HCEC 1CT (cell line): ENCODE results near the gene PRPF38B.
"Not testable (repeated sequence)": the region's sequence is repeated elsewhere in the genome, so short reads cannot be mapped to it uniquely, and the experiment has no call there.

Experiments used
- DNase-seq: peaks from one replicate; pipeline ENCODE4 v3.0.0-alpha.2; 2017

The PRPF38B gene

DNA sequence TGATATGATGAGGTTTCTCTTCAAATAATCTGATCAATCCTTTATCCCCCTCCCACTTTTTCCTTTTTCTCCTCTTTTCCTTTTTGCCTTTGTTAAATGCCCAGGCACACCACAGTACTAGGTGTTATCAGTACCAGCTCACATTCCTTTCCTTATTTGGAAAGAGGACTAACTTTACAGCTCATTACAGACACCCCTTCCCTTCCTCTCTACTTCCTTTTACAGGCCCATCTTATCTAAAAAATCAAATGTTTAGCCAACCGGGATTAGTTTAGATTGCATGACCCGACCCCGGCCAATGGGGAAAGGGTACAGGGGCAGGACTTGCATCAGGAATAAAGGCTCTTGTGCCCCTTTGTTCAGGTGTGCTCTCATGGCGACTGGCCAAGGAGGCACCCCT lies 10.4 kb upstream of the PRPF38B start:
- not testable (repeated sequence) for DNase-seq

DNA sequence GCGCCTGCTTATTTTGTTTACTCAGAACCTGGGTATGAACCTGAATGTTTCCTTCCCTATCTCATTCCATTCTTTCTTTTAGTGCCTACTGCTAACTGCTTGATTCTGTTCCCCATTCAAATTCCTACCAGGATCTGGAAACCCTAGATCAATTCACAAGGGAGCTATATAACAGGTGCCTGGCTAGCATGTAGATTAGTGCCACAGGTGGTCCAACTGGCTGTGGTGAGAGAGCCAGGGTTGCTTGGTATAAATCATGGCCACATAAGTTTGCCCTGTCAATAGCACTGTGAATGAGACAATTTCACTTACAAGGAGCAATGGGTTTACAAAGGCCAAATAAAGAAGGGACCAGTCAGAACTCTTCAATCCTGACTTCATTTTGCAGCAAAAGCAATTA lies 6.6 kb upstream of the PRPF38B start:
- no peak for DNase-seq

DNA sequence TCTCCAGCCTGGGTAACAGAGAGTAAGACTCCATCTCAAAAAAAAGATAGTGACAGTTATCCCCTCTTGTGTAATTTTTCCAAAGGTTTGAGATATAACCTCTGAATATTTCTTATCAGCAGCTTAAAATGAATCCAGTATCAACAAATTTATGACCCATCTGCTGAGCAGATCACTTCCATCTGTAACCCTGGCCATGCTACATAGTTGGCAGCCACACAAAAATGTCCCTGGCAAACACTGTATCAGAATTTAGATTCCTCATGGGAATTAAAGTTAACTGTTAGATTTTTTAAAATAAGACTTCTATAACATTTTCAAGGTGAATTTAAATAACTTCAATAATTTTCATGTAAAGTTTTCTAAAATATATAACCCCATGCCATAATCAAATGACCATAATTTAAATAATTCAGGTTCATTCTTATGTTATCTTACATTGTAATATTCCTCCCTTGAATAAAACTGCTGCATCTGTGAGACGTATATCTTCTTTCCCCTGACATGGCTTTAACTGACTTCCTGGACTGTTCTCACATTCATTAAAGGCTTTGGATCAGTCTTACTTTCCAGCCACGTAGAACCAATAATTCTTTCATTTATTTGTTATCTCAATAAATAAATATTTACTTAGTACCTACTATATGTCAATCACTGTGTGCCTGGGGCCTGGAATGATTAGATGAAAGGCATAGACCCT lies 5.3 kb upstream of the PRPF38B start:
- peak; percentile 39 for DNase-seq

DNA sequence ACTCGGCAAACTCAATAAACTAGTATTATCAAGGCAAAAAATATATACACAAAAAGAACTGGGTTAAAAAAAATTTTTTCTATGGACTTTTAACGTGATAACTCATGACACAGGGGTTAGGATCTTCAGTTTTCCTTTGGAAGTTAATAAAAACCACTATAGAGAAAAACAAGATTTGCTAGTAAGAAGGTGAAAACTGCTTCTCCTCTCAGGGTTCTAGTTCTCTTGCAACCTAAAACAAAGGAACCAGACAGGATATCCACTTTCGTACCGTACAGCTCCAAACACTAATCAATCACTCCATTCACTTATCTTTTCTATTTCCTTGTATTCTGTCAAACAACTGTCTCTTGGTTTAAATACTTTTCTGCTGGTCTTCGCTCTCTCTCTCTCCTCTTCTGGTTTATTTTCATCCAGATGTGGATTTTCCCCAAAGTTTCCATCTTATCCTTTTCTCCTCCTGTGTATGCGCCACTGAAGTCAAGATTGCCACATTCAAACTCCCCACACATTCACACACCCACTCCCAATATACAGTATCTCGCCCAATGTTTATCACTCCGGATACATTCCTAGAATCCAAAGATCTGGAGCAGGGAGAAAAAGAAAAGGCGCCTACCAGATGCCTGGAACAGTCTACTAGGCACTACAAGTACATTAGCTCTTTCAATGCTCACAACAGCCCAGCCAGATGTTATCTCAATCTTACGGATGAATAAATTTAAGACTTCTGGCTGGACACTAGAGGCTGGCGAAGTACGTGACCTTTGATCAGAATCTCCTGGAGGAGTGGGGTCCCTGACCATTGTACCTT lies 775 bp upstream of the PRPF38B start:
- no peak for DNase-seq

DNA sequence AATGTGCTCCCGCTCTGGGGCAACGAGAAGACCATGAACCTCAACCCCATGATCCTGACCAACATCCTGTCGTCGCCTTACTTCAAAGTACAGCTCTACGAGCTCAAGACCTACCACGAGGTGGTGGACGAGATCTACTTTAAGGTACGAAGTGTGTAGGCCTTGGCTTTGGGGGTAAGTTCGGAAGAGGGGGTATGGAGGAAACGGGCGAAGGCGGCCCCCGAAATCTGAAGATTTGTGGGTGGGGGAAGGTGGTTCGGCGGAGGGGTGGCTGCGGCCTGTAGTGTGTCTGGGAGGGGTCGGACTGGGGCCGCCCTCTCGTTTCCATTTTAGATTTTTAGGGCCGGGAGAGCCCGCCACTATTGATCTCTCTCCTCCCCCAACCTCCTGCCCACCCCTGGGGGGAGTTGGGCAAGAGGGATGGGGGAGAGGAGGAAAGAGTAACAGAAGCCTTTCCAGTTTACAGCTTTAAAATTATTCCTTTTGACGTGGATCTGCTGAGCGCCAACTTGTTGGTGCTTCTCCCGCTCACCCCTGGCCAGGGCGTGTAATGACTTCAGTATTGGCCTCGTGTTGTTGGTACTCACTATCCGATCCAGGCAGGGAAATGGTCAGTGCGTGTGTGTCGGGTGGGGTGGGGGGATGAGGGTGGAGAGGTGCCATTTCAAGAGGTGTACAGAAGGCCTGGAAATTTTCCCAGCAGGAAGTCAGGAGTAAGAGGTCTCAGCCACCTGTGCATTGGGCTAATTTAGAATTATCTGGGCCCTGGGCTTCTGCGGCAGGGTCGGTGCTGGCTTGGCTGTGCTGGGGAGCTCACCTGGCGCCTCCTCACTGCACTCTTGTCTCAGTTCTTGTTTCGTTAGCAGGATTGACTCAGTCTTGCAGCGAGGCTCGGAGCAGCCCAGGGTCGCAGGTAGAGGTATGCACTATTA lies 880 bp downstream of the PRPF38B start:
- DNase-seq: peak; percentile 76

DNA sequence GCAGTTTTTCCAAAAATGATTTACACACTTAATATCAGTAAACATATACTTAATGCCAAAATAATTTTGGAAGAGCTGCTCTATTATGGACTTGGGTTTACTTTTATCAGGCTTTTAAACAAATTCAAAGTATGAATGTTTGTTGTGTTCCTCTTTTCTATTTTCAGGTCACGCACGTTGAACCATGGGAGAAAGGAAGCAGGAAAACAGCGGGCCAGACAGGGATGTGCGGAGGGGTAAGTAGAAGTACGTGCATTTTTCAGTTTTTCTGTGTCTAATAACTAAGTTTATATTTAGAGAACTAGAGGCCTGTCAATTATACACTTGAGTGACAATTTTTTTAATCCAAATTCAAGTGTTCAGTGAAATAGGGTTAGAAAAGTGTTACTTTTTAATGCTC lies 3.4 kb downstream of the PRPF38B start:
- no peak for DNase-seq

DNA sequence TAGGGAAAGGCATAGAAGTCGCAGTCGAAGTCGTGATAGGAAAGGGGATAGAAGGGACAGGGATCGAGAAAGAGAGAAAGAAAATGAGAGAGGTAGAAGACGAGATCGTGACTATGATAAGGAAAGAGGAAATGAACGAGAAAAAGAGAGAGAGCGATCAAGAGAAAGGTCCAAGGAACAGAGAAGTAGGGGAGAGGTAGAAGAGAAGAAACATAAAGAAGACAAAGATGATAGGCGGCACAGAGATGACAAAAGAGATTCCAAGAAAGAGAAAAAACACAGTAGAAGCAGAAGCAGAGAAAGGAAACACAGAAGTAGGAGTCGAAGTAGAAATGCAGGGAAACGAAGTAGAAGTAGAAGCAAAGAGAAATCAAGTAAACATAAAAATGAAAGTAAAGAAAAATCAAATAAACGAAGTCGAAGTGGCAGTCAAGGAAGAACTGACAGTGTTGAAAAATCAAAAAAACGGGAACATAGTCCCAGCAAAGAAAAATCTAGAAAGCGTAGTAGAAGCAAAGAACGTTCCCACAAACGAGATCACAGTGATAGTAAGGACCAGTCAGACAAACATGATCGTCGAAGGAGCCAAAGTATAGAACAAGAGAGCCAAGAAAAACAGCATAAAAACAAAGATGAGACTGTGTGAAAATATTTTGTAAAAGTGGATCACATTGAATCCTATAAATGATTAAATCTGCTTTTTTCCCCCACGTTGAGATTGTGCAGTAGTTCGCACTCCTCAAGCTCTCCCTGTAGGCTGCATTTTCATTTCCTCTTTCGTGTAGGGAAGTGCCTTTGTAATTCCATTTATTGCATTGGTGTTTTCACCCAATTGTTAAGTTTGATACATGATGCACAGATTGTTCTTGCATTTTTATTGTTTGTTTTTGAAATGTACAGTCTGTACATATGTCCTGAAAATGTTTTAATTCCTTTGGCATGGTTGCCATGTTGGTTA lies 7.5 kb downstream of the PRPF38B start:
- DNase-seq: no peak

DNA sequence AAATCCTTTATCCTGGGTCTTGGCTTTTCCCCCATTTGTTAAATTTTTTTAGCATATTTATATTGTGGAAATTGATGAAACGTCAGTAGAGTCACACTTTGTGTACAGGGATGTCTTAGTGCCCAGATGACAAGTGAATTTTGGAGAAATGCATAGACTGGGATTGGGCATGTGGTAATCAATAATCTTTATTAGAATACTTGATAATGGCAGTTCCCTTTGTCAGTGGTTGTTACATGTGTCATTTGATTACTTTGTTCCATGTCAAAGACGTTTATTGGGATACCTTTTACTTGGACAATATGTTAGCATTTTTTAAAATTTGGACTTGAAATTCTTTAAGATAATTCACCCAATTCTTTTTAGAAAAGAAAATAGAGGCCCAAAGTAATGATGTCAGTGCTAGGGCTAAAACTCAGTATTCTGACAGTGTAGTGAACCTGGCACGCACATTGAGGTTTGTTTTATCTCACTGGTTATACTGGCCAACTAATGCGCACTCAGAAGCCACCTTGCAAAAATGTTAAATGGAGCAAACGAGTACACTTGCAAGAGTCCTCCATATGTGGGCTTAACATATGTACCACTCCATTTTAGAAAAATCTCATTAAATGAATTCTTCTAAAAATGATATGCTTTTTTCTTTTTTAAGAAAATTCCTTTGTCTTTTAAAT lies 9.2 kb downstream of the PRPF38B start:
- DNase-seq: no peak

DNA sequence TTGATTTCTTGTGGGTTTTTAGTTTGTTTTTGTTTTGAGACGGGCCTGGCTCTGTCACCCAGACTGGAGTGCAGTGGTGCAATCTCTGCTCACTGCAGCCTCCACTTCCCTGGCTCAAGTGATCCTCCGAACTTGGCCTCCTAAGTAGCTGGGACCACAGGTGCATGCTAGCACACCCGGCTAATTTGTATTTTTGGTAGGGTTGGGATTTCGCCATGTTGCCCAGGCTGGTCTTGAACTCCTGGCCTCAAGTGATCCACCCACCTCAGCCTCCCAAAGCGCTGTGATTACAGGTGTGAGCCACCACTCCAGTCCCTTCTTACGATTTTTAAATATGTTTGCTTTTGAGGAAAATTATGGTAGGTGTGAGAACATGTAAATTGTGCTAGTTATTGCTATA lies 10.0 kb downstream of the PRPF38B start:
- not testable (repeated sequence) for DNase-seq

DNA sequence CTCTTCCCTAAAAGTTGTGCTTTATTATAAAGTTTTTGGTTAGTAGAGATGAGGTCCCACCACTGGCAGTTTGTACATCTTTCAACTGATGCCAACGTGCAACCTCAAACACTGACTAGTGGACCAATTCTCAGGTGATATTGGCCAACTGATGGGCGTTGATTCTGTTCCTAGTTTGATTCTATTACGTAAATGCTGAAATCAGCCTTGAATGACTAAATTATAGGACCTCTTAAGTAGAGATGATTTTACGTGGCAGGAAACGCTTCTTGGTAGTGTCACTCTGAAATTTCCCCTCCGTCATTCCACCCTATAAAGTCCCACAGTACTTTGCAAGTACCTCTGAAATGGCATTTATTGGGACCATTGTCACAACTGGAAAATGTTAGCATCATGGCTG lies 11.8 kb downstream of the PRPF38B start:
- DNase-seq: peak; percentile 48

DNA sequence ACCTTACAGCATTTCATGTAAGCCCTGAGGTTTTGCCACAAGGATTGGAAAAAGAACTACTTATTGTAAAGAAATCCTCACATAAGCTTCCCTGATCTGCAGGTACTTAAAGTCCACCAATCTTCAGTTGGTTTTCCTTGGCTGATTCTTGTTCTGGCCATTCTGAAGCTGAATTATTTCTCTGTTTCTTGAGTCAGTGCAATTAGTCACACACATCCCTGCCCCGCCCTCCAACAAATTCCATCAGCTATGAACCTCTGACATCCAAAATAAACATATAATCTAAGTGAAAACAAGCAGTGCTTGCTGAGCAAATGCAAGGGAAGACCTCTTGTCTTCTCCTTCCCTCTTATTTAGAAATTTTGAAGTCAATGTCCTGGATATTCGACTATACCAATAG lies 12.4 kb downstream of the PRPF38B start:
- peak; percentile 81 for DNase-seq

DNA sequence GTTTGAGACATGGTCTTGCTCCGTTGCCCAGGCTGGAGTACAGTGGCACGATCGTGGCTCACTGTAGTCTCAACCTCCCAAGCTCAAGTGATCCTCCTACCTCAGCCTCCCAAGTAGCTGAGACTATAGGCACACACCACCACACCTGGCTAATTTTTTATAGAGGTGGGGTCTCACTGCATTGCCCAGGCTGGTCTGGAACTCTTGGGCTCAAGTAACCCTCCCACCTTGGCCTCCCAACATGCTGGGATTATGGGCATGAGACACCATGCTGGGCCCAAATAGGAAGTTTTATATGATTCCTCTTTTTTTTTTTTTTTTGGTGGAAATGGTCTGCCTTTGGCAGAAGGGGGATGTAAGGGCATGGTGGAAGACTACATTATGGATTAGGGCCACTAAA lies 14.5 kb downstream of the PRPF38B start:
- no peak for DNase-seq

DNA sequence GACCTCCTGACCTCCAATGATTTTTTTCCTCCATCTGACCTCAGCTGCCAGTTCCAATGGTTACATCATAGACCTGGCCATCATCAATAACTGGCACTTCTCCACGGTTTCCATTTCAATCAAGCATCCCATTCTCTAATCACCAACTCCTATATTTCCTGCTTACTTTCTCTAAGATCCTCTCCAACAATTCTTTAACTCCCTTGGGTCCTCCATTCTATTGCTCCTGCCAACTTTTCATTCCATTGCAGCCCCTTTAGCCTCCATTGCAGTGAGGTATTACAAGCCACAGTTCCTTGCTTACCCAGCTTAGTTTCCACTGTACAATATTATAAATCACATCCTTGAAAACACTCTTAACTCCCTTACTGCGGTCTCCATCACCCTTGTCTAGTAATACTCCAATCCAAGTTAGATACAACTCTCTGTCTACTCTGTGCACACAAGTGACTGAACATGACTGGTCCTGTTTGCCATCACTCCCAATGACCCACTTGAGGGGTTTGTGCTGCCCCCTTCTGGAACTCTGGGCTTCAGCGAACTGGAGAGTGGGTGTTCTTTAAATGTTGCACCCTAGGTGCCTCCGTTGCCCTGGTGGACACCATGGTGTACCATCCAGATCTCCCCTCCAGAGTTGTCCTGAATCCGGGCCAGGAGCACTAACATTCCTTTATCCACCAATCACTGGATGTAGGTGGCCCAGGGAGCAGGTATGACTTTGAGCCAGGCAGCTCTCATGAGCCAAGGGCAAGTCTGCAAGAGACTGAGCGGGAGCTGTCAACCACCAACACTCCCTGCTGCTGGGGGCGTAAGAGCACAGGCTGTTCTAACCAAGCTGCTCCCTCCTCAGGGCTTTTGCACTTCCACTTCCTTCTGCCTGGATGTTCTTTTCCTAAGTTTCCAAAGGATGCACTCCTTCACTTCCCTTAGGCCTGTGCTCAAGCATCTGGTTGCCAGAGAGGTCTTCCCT lies 16.9 kb downstream of the PRPF38B start:
- no peak for DNase-seq

DNA sequence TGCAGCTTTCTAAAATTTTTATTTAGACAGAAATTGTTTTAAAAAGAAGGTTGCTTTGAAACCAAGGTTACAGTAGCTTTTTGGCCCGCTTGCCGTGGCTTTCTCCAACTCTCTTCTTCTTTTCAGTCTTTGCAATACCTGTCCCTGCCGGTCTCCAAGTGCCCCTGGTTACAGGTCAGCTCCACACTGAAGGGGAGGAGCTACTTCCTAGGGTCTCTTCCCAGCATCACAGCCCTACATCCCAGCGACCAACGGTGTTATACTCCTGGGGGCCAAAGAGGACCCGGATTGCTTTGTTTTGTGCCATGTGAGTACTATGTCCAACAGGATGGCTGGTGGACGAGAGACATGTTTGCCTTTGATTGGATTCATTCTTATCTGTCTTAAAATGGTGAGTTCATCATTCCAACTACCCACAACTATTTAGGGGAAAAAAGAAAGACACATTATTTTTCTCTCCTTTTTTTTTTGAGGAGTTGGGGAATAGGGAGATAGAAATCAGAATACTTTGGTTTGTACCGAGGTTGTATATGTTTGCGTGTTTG lies 20.6 kb downstream of the PRPF38B start, which contains the start of gene FNDC7:
Gene FNDC7 (plus strand): TSS at position 303 of the 545 bp plus-strand sequence. CDS start 26 bp downstream, at position 329.
- DNase-seq: no peak

DNA sequence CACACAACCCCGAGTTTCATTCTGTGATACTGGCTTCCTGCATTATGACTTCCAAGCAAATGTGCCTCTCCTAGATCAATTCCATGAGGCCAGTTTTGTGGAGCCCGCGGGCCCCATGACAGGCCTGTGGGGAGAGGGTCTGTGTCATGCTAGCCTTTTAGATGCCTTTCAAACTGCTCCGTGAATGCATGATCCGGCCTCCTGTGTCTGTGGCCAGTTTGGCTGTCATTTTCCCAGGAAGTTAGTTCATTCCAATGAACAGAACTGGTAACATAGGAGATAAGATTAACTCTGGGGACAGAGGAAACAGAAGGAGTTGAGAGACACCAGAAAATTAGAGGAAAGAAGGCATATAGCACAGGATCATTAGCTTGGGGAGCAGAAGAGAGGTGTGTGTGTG lies 23.8 kb downstream of the PRPF38B start:
- DNase-seq: no peak

DNA sequence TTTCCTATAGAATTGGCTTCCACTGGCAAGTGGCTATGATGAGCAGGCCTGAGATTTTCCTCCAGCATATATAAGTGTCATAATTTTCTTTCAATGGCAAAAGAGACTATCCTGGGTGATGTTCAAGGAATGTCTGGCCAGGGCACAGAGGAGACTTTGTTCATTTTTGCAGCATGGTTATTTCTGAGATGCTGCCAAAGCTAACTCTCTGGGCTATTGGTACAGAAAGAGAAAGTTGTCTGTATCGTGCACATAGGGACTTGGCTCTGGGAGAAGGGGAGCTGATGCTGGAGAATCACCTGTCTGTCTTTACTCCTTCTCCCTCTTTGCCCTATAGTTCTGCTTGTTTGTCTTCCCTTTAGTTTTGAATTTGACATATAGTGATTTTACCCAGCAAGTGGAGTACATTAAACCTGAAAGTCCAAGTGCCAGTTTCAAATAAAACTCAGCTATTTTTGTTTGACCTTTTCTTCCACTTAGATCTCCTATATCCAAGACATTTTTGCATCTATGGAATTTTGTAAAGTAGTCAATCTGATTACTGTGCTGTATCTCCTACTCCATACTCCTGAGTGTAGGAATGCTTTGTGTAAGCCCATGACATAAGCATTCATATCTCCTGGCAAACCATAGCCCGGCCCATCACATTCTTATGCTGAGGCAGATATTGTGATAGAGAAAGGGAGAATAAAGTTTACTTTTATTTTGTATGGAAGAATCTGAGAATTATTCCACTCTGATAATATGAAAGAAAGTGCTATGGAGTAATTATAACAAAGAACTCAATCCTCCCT lies 24.5 kb downstream of the PRPF38B start:
- no peak for DNase-seq

DNA sequence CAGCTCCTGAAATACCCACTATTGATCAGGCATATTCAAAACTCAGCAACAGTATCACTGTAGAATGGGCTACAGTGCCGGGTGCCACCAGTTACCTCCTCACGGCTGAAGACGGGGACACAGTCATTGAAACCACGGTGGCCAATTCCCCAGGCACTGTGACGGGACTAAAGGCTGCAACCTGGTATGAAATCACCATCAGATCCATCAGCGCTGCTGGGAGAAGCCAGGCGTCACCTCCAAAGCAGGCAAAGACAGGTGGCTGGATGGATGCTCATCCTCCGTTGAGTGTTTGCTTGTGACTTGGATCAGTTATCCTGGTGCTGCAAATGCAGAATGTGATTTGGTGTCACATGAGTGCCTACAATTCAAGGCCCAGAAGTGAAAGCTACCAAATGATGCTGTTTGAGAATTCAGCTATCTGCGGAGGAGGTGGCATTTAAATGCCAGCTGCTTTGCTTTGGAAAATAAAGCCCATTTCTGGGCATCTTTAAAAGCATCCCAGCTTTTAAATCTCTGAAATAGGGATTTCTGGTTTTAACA lies 25.7 kb downstream of the PRPF38B start:
- no peak for DNase-seq

DNA sequence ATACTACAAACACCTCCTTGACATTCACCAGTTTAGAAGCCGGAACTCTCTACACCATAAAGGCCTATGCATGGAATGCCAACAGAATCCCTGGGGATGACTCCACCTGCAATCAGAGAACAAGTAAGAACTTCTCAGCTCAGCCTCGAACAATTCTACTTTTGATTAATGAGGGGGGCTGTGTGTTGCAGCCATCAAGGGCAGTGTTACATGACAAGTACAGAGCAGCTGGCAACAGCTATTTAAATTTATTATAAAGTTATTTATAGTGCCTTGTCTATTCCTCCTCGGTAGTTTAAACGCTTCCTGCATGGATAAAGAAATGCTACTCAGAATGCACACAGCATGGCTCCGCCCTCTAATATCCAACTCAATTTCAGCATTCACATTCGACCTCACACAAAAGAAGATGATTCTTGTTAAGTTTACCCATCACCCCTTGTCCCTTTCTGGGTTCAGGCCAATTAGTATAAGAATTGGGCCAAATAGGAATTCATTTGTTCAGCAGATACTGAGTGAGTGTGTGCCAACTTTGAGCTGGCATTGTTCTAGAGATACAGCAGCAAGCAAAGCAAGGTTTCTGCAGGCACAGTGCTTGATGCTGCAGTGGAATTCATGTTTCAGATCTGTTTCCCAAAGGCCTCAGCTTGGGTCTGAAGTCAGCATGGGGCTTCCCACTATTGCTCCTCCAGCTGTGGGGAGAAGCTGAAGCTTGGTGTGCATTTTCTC lies 27.0 kb downstream of the PRPF38B start:
- no peak for DNase-seq
